ENCODE data around the gene ANKRD37.

The ANKRD37 gene

DNA sequence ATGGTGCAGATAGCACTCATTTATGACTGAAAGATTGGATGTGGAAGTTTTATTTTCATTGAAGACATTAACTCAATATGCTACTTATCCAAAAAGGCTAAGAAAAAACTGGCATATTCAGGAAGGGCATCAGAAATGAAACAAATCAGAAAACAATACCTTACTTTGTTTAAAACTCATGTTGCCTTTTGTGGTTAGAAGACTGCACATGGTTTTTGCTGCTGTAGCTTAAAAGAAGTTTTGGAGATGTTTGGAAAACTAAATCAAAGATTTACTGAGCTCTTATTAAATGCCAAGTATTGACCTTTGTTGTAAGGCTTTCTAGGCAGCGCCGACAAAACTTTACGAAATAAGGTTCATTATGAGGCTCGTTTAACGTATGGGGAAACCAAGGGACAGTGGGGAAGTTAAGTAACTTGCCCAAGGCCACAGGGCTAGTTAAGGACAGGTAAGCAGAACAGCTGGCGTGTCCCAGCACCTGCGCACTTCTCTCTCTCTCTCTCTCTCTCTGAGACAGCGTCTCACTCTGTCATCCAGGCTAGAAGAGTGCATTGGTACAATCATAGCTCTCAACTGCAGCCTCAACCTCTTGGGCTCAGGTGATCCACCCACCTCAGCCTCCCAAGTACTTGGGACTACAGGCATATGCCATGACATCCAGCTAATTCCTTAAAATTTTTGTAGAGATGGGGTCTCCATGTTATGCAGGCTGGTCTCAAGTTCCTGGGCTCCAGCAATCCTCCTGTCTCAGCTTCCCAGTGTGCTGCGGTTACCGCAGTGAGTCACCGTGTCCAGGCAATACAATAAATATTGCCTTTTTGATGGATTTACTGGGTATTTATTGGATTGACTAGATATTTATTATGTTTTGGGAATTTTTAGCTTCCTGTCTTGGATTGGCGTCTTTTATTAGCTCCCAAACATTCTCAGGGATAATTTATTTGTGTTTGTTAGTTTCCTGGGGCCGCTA is 17.0 kb upstream of the ANKRD37 start:
- no peak for DNase-seq (ENCODE audit: low read depth in 2 of 3, low spot score in 1 of 3)

- no peak for DNase-seq (ENCODE audit: low read depth in 2 of 3, low spot score in 1 of 3)
Measured at GRCh38 chr4:185380320-185380719, 16.3 kb upstream of the ANKRD37 start.

GRCh38 chr4:185381288-185382196 is 15.1 kb upstream of the ANKRD37 start:
- DNase-seq (ENCODE audit: low read depth in 2 of 3, low spot score in 1 of 3) = no peak

GRCh38 chr4:185382754-185383153 is 13.9 kb upstream of the ANKRD37 start:
- DNase-seq (ENCODE audit: low read depth in 2 of 3, low spot score in 1 of 3) = no peak

DNA sequence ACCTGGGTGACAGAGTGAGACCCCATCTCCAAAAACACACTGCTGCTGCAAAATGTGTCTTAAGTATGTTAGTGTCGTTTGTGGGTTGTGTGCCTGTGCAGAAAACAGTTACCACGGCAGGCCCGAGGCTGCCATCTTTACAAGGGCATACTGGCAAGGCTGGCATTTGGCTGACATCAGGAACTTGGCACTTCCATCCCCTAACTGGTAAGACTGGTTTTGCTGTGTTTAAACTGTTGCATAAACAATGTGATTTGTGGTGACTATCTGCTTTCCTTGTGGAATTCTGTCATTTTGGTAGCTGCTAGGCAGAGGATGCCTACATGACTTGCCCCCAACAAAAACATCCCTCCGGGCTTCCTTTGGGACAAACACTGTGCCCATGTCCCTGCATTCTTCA is 13.2 kb upstream of the ANKRD37 start:
- no peak for DNase-seq (ENCODE audit: low read depth in 2 of 3, low spot score in 1 of 3)

- DNase-seq (ENCODE audit: low read depth in 2 of 3, low spot score in 1 of 3) = no peak
Measured at GRCh38 chr4:185384061-185384460, 12.6 kb upstream of the ANKRD37 start.

DNA sequence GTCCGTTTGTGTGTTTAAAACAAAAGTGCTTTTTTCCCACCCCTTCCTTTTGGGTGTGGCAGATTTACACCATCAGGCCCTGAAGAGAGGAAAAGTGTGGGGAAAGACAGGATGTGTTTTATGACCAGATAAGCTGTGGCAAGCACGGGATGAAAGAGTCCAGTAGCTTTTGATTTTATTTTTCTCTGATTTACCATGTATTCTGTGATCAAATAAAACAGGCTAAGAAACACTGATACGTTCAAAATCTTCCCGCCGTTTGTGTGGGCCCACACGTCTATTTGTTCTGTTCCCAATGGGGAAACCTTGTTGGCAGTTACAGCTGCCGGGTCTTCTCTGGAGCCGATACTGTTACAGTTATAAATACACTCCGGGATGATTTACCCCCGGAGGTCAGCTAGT is 11.7 kb upstream of the ANKRD37 start:
- no peak for DNase-seq (ENCODE audit: low read depth in 2 of 3, low spot score in 1 of 3)

- no peak for DNase-seq (ENCODE audit: low read depth in 2 of 3, low spot score in 1 of 3)
Measured at GRCh38 chr4:185387957-185388356, 8.7 kb upstream of the ANKRD37 start.

DNA sequence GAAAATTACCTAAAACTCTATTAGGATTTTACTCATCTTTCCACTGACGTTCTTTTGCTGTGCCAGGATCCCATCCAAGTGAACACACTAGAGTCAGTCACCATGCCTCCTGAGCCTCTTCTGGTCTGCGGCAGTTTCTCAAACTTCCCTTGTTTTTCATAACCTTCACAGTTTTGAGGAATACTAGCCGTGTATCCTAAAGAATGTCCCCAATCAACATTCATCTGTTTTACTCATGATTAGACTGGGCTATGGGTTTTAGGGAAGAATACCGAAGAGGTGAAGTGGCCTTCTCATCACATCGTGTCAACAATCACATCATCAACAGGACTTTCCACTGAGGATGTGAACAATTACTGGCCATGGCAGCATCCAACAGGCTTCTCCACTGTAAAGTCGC is 5.7 kb upstream of the ANKRD37 start:
- no peak for DNase-seq (ENCODE audit: low read depth in 2 of 3, low spot score in 1 of 3)

- no peak for DNase-seq (ENCODE audit: low read depth in 2 of 3, low spot score in 1 of 3)
Measured at GRCh38 chr4:185392156-185392555, 4.5 kb upstream of the ANKRD37 start.

DNA sequence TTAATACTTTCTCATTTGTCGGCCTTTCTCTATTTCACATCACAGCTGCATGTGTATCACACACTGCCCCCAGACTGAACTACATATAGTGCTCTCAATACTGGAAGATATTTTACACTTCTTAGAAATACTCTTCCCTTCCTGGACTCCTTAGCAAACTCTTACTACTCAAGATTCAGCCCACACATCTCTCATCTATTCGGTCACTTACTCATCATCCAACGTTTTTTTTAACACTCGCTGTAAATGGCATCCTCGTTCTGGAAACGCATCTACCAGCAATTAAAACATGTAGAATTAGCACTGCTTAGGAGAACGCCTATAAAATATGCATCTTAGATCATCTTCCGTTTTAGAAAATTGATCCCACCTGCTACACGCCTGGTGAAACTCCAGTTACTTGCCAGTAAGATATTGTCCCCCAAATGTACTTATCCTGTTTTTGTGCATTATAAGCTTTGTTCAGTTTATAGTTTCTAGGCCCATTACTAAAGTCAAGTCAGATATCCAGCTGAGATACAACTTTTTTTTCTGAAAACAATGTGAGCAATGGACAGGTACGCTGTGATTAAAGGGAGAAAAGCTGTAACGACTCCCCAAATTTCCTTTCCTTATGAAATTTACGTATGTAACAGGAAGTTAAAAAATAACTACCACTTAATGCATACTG is 1.9 kb upstream of the ANKRD37 start:
- DNase-seq (ENCODE audit: low read depth in 2 of 3, low spot score in 1 of 3) = peak in 1 of 3 donors; percentile 24

DNA sequence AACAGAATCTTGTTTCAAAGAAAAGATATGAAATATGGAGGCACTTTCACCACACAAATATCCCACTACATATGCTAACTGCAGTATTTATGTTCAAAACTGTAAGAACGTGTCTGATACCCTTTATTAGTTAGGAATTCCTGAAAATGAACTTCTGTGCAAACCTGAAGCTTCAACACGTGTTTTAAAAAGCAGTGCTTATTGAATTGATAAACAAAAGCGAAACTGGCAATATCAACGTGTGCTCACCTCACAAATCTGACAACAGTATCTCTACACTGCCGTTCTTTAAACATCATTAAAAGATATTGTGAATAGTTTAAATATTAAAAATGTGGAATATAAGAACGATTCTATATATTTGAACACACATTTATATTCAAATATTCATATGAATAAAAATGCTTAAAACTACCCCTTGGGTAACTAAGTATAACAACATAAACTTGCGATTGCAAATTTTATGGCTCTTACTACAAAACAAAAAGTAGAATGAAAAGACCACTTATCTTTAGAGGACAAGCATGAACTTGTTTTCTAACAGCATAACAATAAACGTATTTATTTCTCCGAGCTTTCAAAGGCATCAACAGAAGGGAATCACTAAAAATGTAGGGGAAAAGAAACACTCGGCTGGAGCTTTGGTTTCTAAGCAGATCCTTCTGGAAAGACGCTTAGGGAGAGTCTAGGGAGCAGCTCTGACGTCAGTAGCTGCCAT is 1.2 kb upstream of the ANKRD37 start, which contains the start of gene LRP2BP:
LRP2BP (minus strand) TSS at position 687 of the 718 bp plus-strand sequence. CDS start 17,738 bp downstream, outside the sequence.
- DNase-seq (ENCODE audit: low read depth in 2 of 3, low spot score in 1 of 3) = no peak

GRCh38 chr4:185395956-185396723 is 501 bp upstream of the ANKRD37 start:
- DNase-seq (ENCODE audit: low read depth in 2 of 3, low spot score in 1 of 3) = peak; percentile 95 to 96 (median 95)

DNA sequence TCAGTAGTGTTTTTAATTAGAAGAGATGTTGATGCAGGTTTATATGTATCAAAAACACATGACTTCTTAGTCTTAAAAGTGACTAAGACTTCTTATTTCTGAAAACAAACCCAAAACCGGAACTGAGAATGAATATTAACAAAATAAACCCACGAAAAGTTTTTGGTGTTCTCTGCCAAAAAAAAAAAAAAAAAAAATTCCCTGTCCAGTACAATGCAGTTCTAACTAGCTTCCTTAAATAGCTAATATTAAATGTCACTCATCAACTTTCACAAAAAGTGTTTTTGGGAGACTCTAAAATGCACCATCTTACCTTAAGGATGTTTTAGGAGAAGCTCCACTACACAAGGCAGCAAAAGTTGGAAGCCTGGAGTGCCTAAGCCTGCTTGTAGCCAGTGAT is 2.0 kb downstream of the ANKRD37 start:
- DNase-seq (ENCODE audit: low read depth in 2 of 3, low spot score in 1 of 3) = no peak

- DNase-seq (ENCODE audit: low read depth in 2 of 3, low spot score in 1 of 3) = no peak
Measured at GRCh38 chr4:185399466-185399865, 2.8 kb downstream of the ANKRD37 start.

- DNase-seq (ENCODE audit: low read depth in 2 of 3, low spot score in 1 of 3) = no peak
Measured at GRCh38 chr4:185404031-185404430, 7.4 kb downstream of the ANKRD37 start.

GRCh38 chr4:185405296-185405999 is 8.8 kb downstream of the ANKRD37 start:
- no peak for DNase-seq (ENCODE audit: low read depth in 2 of 3, low spot score in 1 of 3)

GRCh38 chr4:185408432-185408831 is 11.8 kb downstream of the ANKRD37 start:
- DNase-seq (ENCODE audit: low read depth in 2 of 3, low spot score in 1 of 3) = no peak

DNA sequence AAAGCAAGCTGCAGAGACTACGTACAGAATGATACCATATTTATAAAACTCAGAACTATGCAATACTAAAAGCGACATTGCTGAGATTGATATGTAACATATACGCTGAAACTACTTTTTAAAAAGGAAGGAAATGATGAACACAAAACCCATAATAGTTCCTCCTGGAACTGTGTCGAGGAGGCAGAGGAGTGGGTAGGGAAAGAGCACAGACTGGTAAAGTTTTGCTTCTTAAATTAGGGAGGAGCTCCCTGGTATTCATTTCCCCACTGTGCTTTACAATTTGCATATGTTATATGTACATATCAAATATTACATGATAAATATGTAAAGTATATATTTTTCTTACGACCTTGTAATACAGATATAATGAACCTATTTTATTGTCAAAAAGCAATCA is 15.2 kb downstream of the ANKRD37 start:
- DNase-seq (ENCODE audit: low read depth in 2 of 3, low spot score in 1 of 3) = no peak

Measured in stimulated activated CD4-positive, alpha-beta T cell treated with anti-CD3 and anti-CD28 coated beads, Interleukin-12 subunit alpha, Interleukin-12 subunit beta, amount 100 ng/mL, for 48 hours (primary cell).